HG03097 (cell line): ENCODE data around the gene HIF1AN.
"Not testable (repeated sequence)": the region's sequence is repeated elsewhere in the genome, so short reads cannot be mapped to it uniquely, and the experiment has no call there.

ENCODE experiments used
- ATAC-seq: cut with Tn5 transposase; IDR thresholded peaks from one replicate; pipeline ENCODE4 v1.9.1; 2021; ENCODE audit not compliant: unreplicated experiment, low FRiP score

HIF1AN gene

DNA sequence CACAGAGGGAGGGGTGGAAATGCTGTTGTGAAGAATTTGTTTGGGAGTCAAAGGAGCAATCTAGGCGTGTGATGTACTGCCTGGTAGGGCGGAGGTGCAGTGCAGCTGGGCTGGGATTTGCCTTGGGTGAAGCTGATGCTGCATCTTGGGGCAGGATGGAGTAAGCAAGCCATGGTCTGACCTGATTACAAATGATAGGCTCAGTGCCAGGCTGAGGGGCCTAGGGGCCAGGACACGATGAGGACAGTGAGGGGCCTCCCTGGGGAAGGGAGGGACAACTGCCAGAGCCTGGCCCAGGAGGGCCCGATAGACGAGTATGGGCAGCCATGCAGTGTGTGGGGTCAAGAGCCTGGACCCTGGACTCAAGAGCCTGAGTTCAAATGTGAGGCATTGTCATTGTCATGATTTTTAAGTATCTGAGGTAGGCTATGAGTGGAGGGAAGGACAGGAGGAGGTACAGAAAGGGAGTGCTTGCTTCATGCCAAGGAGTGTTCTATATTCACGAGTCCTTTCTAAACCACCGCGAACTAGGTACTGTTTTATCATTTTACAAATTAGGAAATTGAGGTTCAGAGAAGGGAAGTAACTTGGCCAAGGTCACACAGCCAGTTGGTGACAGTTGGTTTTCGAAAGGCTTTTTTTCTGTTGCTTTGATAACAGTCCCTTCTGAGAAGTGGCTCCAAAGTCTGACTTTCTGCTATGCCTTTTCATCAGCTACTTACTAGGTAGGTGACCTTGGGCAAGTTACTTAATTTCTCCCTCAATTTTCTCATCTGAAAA is 29.7 kb downstream of the HIF1AN start:
- ATAC-seq: no peak

- no peak for ATAC-seq
These were observed 30.8 kb downstream of the HIF1AN start for GRCh38 chr10:100566561-100566960.

DNA sequence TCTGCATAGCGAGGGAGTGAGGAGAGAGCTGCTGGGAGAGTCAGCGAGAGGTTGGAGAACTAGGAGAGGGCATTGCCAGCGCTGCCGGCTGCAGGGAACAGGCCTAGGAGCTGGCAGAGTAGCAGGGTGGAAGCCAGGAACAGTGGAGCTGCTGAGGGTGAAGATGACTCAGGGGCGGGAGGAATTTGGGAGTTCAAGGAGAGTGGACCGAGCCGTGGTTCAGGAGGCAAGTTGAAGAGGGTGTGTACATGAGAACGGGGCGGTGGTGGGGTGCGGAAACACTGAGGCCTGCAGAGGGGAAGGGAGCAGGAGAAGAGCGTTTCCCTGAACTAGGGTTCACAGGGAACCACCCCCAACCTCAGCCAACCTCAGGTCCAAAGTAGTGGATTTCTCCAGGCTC is 31.5 kb downstream of the HIF1AN start:
- ATAC-seq: no peak

DNA sequence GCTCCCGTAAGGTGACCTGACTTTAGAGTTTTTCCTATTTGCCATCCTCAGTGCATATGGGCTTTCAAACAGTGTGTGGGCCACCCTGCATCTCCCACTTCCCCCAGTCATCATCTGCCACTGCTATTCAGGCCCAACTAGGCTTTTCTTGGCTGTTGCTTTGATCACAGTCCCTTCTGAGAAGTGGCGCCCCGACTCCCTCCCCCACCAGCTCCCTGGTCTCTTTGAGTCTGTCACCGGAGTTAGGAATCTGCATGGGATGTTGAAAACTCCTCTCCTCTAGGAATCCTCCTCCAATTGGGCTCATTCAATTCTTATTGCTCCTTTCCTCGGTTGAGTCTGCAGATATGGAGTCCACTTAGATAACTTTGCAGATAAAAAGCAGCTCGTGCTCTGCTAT is 32.1 kb downstream of the HIF1AN start:
- ATAC-seq: no peak

DNA sequence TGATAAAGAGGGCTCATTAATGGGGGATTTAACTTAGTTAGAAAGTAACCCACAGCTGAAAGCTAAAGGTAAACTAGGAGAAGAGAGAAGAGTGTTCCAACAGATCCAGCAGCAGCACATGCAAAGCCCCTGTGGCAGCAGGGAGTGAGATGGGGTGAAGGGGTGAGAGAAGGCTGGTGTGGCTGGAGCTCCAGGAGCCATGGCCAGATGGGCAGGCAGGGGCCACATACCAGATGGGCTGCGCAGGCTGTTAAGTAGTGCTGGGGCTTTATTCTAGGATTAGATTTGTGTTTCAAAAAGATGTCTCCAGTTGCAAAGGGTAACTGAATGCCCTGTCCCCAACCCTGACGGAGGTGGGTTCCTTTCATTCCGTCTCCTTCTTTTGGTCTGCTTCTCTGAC is 33.2 kb downstream of the HIF1AN start:
- no peak for ATAC-seq

GRCh38 chr10:100569687-100570481 is 34.1 kb downstream of the HIF1AN start:
- ATAC-seq: no peak

DNA sequence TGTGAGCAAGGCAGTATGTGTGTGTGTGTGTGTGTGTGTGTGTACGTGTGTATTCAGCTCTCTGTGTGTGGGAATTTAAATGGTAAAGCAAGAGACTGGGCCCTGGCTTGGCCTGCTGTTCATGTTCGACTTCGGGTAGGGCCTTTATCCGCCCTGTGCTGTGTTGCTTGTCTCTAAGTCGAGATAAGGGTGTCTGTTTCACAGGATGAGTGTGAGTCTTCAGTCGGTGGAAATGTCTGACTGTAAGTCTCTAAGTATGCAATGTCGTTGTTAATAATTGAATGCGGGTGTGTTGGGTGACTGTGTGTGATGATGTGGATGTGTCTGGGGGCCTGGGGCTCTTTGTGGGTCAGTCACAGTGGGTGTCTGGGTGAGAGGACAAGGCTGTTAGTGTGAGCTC is 34.8 kb downstream of the HIF1AN start:
- ATAC-seq: no peak

- no peak for ATAC-seq
These were observed 35.5 kb downstream of the HIF1AN start for GRCh38 chr10:100571084-100571856.

GRCh38 chr10:100575146-100575545 is 39.4 kb downstream of the HIF1AN start:
- not testable (repeated sequence) for ATAC-seq

DNA sequence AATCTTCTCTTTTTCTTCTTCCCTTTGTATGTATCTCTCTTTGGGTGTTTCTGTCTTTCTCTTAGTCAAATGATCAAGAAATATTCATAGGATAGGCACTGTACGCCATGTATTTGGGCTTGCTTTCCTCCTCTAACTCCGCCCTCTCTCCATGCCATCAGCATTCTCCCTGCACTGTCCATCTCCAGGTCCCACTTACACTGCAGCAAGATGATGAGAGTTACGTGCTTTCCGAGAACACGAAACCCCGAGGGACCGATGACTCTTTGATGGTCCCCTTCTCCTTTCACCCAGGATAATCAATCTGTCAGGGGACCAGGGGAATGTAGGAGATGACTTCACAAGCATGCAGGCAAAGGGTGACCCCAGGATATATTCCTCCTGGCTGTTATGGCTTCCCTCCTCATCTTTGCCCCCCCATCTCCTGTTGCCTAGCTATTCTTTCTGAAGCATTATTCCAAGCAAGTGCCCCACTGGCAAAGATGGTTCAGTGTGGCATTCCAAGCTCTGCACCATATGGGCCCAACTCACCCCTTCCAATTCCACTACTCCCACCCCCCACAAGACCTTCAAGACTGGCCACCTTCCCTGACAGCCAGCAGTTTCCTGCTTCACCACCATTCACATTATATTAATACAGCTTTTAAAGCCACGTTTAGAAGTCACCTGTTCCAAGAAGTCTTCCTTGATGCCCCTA is 40.0 kb downstream of the HIF1AN start:
- ATAC-seq: no peak

- no peak for ATAC-seq
These were observed 40.5 kb downstream of the HIF1AN start for GRCh38 chr10:100576282-100576635.

DNA sequence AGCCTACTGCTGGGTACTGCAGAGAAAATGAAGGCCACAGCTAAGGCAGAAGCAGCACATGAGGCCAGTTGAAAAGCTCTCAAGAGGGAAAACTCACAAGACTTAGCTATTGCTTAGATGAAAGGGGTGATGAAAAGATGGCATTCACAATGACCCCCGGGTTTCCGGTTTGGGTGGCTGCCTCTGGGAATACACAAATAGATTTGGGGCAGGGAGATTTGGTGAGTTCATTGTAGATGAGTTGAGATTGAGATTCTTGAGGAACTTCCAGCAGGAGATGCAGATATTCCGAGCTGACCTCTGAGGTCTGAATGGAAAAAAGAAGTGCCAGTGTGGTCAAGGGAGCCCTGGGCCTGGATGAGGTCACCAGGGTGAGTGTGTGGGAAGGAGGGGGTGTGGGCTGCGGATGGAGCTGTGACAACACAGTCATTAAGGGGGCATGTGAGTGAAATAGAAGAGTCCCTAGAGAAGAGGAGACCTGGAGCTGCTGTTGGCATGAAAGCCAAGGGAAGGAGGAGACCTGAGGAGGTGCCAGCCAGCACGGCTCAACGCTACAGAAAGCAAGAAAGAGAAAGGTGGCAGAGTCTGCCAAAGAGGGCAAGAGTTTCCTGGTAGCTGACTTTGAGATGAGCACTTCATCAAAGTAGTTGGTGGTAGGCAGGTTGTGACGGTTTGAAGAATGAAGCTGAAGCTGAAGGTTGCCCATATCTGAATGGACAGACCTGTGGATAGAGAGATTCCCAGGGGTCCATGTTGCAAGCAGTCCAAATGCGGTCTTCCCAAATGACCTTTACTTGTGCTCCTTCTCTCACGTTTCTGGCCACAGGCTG is 43.7 kb downstream of the HIF1AN start:
- no peak for ATAC-seq

- no peak for ATAC-seq
These were observed 51.2 kb downstream of the HIF1AN start for GRCh38 chr10:100586959-100587358.

- ATAC-seq: no peak
These were observed 62.4 kb downstream of the HIF1AN start for GRCh38 chr10:100598166-100598565.

- ATAC-seq: no peak
These were observed 64.5 kb downstream of the HIF1AN start for GRCh38 chr10:100600218-100600617.

DNA sequence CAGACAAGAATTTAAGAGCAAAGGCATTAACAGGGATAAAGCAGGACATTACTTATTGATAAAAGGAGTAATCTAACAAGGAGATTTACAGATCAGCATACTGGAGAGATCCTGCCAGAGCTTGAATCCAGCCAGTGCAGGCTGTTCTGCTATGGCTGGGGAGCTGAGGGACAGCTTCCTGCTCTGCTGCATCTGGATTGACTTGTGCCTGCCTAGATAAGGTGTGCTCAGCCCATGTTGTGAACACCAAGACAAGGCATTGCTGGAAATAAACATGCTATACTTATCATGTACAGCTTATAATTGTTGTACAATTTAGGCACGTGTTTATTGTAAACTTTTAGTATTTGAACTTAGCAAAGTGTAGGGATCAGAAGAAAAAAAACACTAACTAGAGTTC is 71.7 kb downstream of the HIF1AN start:
- ATAC-seq: no peak
